ENCODE measurements around the gene CTNNA3.

- TF ChIP-seq, protein P1, sequence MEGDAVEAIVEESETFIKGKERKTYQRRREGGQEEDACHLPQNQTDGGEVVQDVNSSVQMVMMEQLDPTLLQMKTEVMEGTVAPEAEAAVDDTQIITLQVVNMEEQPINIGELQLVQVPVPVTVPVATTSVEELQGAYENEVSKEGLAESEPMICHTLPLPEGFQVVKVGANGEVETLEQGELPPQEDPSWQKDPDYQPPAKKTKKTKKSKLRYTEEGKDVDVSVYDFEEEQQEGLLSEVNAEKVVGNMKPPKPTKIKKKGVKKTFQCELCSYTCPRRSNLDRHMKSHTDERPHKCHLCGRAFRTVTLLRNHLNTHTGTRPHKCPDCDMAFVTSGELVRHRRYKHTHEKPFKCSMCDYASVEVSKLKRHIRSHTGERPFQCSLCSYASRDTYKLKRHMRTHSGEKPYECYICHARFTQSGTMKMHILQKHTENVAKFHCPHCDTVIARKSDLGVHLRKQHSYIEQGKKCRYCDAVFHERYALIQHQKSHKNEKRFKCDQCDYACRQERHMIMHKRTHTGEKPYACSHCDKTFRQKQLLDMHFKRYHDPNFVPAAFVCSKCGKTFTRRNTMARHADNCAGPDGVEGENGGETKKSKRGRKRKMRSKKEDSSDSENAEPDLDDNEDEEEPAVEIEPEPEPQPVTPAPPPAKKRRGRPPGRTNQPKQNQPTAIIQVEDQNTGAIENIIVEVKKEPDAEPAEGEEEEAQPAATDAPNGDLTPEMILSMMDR (tag by site-specific recombination; IDR thresholded peaks at IDR 0.05), result no peak
- TF ChIP-seq ZNF830 (tag by site-specific recombination; IDR thresholded peaks at IDR 0.05; ENCODE audit: low read depth), result no peak
- TF ChIP-seq ZNF366 (tag by site-specific recombination; conservative IDR thresholded peaks at IDR 0.05), result no peak
- no peak for TF ChIP-seq ZNF654 (tag by site-specific recombination; IDR thresholded peaks at IDR 0.05; ENCODE audit: low read depth)
- TF ChIP-seq HOXC10 (CRISPR knock-in tag; IDR thresholded peaks at IDR 0.05), result no peak
- TF ChIP-seq ZNF785 (tag by site-specific recombination; IDR thresholded peaks at IDR 0.05), result no peak
- TF ChIP-seq KLF9 (tag by site-specific recombination; IDR thresholded peaks at IDR 0.05; ENCODE audit: low read depth), result no peak
- no peak for TF ChIP-seq YY1 (tag by site-specific recombination; IDR thresholded peaks at IDR 0.05)
- no peak for TF ChIP-seq ZNF549 (tag by site-specific recombination; IDR thresholded peaks at IDR 0.05)
- TF ChIP-seq KLF16 (tag by site-specific recombination; IDR thresholded peaks at IDR 0.05), result no peak
Measured at GRCh38 chr10:66982792-66983474, 713.1 kb downstream of the CTNNA3 start.
